Nephron (organoid): ENCODE results near the gene PITPNC1.
"Not testable (repeated sequence)": the region's sequence is repeated elsewhere in the genome, so short reads cannot be mapped to it uniquely, and the experiment has no call there.

Experiments used
- H3K27ac Mint-ChIP-seq, 3 experiments: 2 replicates each; pipeline ENCODE4 v1.8.0; 2020; ENCODE audit warnings: mixed read lengths in 3 of 3, mild to moderate bottlenecking in 2 of 3, moderate library complexity in 1 of 3
- H3K27me3 Mint-ChIP-seq: 2 replicates; pipeline ENCODE4 v1.8.0; 2021; ENCODE audit warnings: low read depth, mild to moderate bottlenecking, moderate library complexity, mixed read lengths
- H3K36me3 Mint-ChIP-seq: 2 replicates; pipeline ENCODE4 v1.8.0; 2020; ENCODE audit warnings: low read depth, mixed read lengths
- H3K4me1 Mint-ChIP-seq: 2 replicates; pipeline ENCODE4 v1.8.0; 2020; ENCODE audit warnings: mixed read lengths
- H3K4me3 Mint-ChIP-seq, 3 experiments: 2 replicates each; pipeline ENCODE4 v1.8.0; 2020; ENCODE audit warnings: mild to moderate bottlenecking in 3 of 3, mixed read lengths in 3 of 3, moderate library complexity in 2 of 3
- H3K9me3 Mint-ChIP-seq: 2 replicates; pipeline ENCODE4 v1.8.0; 2020; ENCODE audit warnings: mixed read lengths
- TF ChIP-seq, protein P1 (sequence below), 3 experiments: fragments of 200-600 bp; sonication (generic); IDR thresholded peaks; one replicate each; pipeline ENCODE4 v1.5.0; 2021; ENCODE audit warnings: antibody characterized with exemption in 3 of 3; ENCODE audit not compliant: unreplicated experiment in 3 of 3

Gene PITPNC1

DNA sequence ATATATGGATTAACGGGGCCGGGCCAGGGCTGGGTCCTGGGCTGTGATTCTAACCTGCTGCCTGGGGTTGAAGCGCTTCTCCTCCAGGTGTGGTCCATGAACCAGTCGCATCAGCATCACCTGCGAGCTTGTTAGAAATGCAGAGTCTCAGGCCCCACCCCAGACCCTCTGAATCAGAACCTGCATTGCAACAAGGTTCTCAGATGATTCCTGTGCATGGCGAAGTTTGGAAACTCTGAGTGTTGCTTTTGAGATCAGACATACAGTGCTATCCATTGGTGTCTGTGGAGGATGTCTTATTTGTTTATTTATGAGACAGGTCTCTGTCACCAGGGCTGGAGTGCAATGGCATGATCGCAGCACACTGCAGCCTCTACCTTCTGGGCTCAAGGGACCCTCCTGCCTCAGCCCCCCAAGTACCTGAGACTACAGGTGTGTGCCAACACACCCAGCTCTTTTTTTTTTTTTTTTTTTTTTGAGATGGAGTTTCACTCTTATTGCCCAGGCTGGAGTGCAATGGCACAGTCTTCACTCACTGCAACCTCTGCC is 99.8 kb downstream of the PITPNC1 start:
- H3K27ac Mint-ChIP-seq = no peak overlapping the region
- peaks cover 2% of the 10 kb centered on the region for H3K9me3 Mint-ChIP-seq
- peaks cover 17% of the 10 kb centered on the region for H3K27me3 Mint-ChIP-seq
- TF ChIP-seq, protein P1, sequence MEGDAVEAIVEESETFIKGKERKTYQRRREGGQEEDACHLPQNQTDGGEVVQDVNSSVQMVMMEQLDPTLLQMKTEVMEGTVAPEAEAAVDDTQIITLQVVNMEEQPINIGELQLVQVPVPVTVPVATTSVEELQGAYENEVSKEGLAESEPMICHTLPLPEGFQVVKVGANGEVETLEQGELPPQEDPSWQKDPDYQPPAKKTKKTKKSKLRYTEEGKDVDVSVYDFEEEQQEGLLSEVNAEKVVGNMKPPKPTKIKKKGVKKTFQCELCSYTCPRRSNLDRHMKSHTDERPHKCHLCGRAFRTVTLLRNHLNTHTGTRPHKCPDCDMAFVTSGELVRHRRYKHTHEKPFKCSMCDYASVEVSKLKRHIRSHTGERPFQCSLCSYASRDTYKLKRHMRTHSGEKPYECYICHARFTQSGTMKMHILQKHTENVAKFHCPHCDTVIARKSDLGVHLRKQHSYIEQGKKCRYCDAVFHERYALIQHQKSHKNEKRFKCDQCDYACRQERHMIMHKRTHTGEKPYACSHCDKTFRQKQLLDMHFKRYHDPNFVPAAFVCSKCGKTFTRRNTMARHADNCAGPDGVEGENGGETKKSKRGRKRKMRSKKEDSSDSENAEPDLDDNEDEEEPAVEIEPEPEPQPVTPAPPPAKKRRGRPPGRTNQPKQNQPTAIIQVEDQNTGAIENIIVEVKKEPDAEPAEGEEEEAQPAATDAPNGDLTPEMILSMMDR (IDR thresholded peaks at IDR 0.05; ENCODE audit: unreplicated experiment in 3 of 3) = no peak
- H3K36me3 Mint-ChIP-seq = peaks cover 1% of the 10 kb centered on the region
- H3K4me1 Mint-ChIP-seq = peaks cover 45% of the 10 kb centered on the region
- no peak overlapping the region for H3K4me3 Mint-ChIP-seq

DNA sequence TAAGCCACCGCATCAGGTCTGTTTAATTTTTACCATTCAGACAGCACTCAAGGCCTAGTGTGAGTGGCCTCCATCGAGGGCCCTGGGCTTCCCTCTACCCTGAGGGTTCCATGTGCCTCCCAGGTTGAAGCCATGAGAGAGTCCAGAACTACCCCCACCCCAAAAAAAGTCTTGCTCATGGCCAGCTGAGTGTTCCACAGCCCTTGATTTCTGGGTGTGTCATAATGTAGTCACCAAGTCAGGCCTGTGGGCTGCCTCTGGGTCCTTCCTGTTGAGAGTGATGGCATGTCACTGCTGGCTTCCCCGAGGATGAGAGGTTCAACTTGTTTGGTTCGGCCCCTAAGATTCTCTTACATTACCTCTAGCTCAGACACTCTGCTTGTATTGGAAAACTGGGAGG is 100.6 kb downstream of the PITPNC1 start:
- Mint-ChIP-seq H3K4me1 (peaks cover 47% of the 10 kb centered on the region), H3K27me3 (peaks cover 17% of the 10 kb centered on the region), H3K4me3 (no peak overlapping the region), H3K27ac (peak overlapping the region in 1 of 3 experiments; percentile 62), H3K9me3 (no peaks in the 10 kb centered on the region), H3K36me3 (no peaks in the 10 kb centered on the region)
- TF ChIP-seq, protein P1 (IDR thresholded peaks at IDR 0.05; ENCODE audit: unreplicated experiment in 3 of 3) = no peak

DNA sequence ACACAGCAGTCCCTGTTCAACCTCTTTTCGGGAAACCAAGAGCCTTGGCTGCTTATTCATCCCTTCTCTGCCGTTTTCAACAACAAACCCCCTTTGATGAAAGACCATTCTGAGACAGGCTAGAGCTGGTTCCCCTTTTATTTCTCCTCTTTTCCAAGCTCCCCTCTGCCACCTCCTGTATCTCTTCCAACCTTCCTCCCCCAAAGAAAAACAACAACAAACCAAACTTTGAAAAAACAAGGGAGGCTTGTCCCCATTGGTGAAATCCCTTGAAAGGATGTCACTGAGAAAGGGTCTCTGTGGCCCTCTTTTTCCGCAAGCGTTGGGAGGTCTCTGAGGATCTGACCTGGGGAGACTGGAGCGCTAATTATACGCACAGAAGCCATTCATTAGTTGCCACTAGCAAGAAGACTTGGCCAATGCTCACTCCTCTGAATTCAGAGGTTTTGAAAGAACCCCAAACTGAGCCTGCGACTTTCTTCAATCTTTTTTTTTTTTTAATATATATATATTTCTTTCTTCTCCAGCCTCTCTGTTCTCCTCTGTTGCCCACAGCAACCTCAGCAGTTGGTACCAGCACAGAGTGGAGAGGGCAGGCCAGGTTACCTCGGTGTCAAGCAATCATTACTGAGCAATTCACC is 101.4 kb downstream of the PITPNC1 start:
- peaks cover 17% of the 10 kb centered on the region for H3K27me3 Mint-ChIP-seq
- peaks cover 47% of the 10 kb centered on the region for H3K4me1 Mint-ChIP-seq
- no peaks in the 10 kb centered on the region for H3K36me3 Mint-ChIP-seq
- no peak overlapping the region for H3K4me3 Mint-ChIP-seq
- TF ChIP-seq, protein P1 (IDR thresholded peaks at IDR 0.05; ENCODE audit: unreplicated experiment in 3 of 3) = no peak
- peak overlapping the region; percentile 62 to 90 (median 82) for H3K27ac Mint-ChIP-seq
- H3K9me3 Mint-ChIP-seq = no peaks in the 10 kb centered on the region

DNA sequence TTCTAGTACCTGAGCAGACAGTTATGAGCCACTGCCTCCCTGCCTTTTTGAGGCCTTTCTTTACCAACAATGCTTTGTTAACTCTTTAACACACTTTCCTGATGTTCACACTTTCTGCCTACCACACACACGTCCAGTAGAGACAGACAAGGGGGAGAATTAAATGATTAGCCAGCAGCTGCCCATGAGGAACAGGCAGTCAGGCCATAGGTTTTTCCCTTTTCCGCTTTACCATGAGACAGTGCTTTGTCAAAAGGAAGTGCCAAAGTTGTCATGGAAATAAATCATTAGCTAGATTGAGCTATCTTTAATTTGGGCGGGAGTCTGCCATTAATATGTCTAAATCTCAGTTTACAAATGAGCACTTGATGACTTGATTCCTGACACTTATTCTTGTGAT is 102.1 kb downstream of the PITPNC1 start:
- Mint-ChIP-seq H3K9me3 (no peaks in the 10 kb centered on the region), H3K4me1 (peaks cover 43% of the 10 kb centered on the region), H3K4me3 (peak overlapping the region in 1 of 3 experiments; percentile 10), H3K36me3 (no peaks in the 10 kb centered on the region), H3K27me3 (peaks cover 14% of the 10 kb centered on the region), H3K27ac (peak overlapping the region; percentile 62 to 90 (median 82))
- TF ChIP-seq, protein P1 (IDR thresholded peaks at IDR 0.05; ENCODE audit: unreplicated experiment in 3 of 3) = no peak

DNA sequence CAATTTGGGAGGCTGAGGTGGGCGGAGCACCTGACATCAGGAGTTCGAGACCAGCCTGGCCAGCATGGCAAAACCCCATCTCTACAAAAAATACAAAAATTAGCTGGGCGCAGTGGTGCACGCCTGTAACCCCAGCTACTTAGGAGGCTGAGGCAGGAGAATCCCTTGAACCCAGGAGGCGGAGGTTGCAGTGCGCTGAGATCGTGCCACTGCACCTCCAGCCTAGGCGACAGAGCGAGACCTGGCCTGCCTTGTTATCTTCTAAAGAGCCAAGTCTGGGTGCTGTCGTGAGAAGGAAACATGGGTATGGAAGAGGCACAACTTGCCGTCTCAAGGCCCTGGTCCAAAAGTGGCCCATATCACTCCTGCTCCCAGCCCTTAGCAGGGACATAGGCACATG is 103.9 kb downstream of the PITPNC1 start:
- H3K27ac Mint-ChIP-seq, H3K9me3 Mint-ChIP-seq, H3K27me3 Mint-ChIP-seq, H3K36me3 Mint-ChIP-seq, H3K4me3 Mint-ChIP-seq: not testable (repeated sequence)
- peaks cover 33% of the 10 kb centered on the region for H3K4me1 Mint-ChIP-seq

DNA sequence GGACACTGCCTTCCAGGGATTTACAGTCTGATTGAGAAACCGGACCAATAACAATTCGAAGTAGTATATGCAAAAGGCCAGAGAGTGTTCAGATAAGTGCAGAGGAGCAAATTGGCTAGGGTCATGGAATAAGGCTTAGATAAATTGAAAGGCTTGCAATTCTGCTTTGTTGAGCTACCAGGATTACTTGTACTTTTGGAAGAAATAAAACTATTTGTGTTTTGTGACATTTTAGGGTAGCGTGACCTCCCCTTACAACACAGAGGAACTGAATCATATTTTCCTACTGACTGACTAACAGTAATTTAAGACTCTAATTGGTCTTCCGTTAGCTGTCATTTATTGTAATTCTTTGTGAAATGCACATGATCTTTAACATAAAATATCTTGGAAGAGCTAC is 104.7 kb downstream of the PITPNC1 start:
- no peak overlapping the region for H3K4me3 Mint-ChIP-seq
- no peaks in the 10 kb centered on the region for H3K36me3 Mint-ChIP-seq
- no peak overlapping the region for H3K27ac Mint-ChIP-seq
- H3K9me3 Mint-ChIP-seq = no peaks in the 10 kb centered on the region
- H3K4me1 Mint-ChIP-seq = peaks cover 39% of the 10 kb centered on the region
- TF ChIP-seq, protein P1 (IDR thresholded peaks at IDR 0.05; ENCODE audit: unreplicated experiment in 3 of 3) = no peak
- peaks cover 10% of the 10 kb centered on the region for H3K27me3 Mint-ChIP-seq
